HCT116 (cell line): ENCODE results near the gene ZBED1.

ENCODE experiments used
- ATF3 ChIP-seq: IDR thresholded peaks from 2 replicates; pipeline ENCODE4 v1.6.1; 2012
- CEBPB ChIP-seq: IDR thresholded peaks from 2 replicates; pipeline ENCODE4 v1.6.1; 2012; ENCODE audit warnings: low read depth
- CTCF ChIP-seq, 3 experiments: fragments of 200-600 bp in 1 of 3; sonication (generic) in 1 of 3; IDR thresholded peaks in 2 of 3; conservative IDR thresholded peaks in 1 of 3; 2 replicates each; pipeline ENCODE4 v1.5.1; 2012 to 2017; ENCODE audit warnings: low read depth in 2 of 3, low read length in 2 of 3, antibody characterized with exemption in 1 of 3, borderline replicate concordance in 1 of 3, control low read depth in 1 of 3, mild to moderate bottlenecking in 1 of 3, mixed read lengths in 1 of 3, mixed run types in 1 of 3, moderate library complexity in 1 of 3; ENCODE audit not compliant: insufficient read depth in 1 of 3
- EGR1 ChIP-seq: IDR thresholded peaks from 2 replicates; pipeline ENCODE4 v1.6.1; 2012; ENCODE audit warnings: low read depth
- EZH2phosphoT487 ChIP-seq: fragments of 200-600 bp; IDR thresholded peaks from 2 replicates; pipeline ENCODE4 v1.6.1; 2018; ENCODE audit warnings: antibody characterized with exemption, borderline replicate concordance
- MAX ChIP-seq: IDR thresholded peaks from 2 replicates; pipeline ENCODE4 v1.6.1; 2012
- POLR2A ChIP-seq: IDR thresholded peaks from 2 replicates; pipeline ENCODE4 v1.7.0; 2011; ENCODE audit warnings: borderline replicate concordance; ENCODE audit not compliant: insufficient read depth, insufficient read length; ENCODE audit errors: extremely low read depth
- POLR2AphosphoS5 ChIP-seq: IDR thresholded peaks from 2 replicates; pipeline ENCODE4 v1.6.1; 2011; ENCODE audit warnings: mild to moderate bottlenecking, low read depth, low read length, moderate library complexity
- RAD21 ChIP-seq: IDR thresholded peaks from 2 replicates; pipeline ENCODE4 v1.6.1; 2012; ENCODE audit warnings: low read depth, mild to moderate bottlenecking
- REST ChIP-seq: IDR thresholded peaks from 2 replicates; pipeline ENCODE4 v1.6.1; 2012; ENCODE audit warnings: low read depth
- TCF7L2 ChIP-seq: IDR thresholded peaks from 2 replicates; pipeline ENCODE4 v1.7.0; 2011; ENCODE audit warnings: borderline replicate concordance, inconsistent platforms; ENCODE audit not compliant: insufficient read depth, insufficient read length; ENCODE audit errors: extremely low read depth
- YY1 ChIP-seq: IDR thresholded peaks from 2 replicates; pipeline ENCODE4 v1.6.1; 2011; ENCODE audit warnings: low read length, low read depth, moderate library complexity, mild to moderate bottlenecking; ENCODE audit not compliant: insufficient replicate concordance; ENCODE audit errors: extremely low read depth
- ZFX ChIP-seq: fragments of 450-650 bp; IDR thresholded peaks from 2 replicates; pipeline ENCODE4 v1.6.1; 2017

- no peak for TF ChIP-seq TCF7L2
- TF ChIP-seq POLR2A: no peak
- no peak for TF ChIP-seq EZH2phosphoT487
- no peak for TF ChIP-seq CTCF (IDR thresholded peaks at IDR 0.05 in 2 of 3, conservative IDR thresholded peaks at IDR 0.05 in 1 of 3; ENCODE audit: borderline replicate concordance in 1 of 3, insufficient read depth in 1 of 3, low read depth in 2 of 3, low read length in 2 of 3)
- TF ChIP-seq REST: no peak
- TF ChIP-seq RAD21: no peak
- no peak for TF ChIP-seq ZFX
- no peak for TF ChIP-seq POLR2AphosphoS5
- TF ChIP-seq ATF3: no peak
- no peak for TF ChIP-seq EGR1
- TF ChIP-seq YY1: no peak
- no peak for TF ChIP-seq MAX
- no peak for TF ChIP-seq CEBPB
Observed at GRCh38 chrX:2471641-2472040, 29.1 kb downstream of the ZBED1 start.
